ENCODE data around the gene PRDM11.

PRDM11 gene

GRCh38 chr11:45209000-45209879 is 62.8 kb downstream of the PRDM11 start:
- no peak overlapping the region for H2BK5ac ChIP-seq (ENCODE audit: low read depth, low read length, poor library complexity, severe bottlenecking)
- H3K27me3 ChIP-seq (ENCODE audit: control insufficient read depth in 1 of 2, insufficient read depth in 1 of 2, low read length in 2 of 2), result no peaks in the 10 kb centered on the region
- peak overlapping the region; percentile 91 for H4K91ac ChIP-seq (ENCODE audit: low read length)
- H2AFZ ChIP-seq (ENCODE audit: low read depth, low read length), result no peak overlapping the region
- no peak overlapping the region for H3K27ac ChIP-seq (ENCODE audit: low read length, poor library complexity, severe bottlenecking)
- peaks cover 13% of the 10 kb centered on the region for H3K4me1 ChIP-seq (ENCODE audit: control insufficient read depth, insufficient read depth, low read depth, low read length)
- H2AK5ac ChIP-seq (ENCODE audit: low read length, severe bottlenecking), result no peak overlapping the region
- peak overlapping the region; percentile 38 for H3K9ac ChIP-seq (ENCODE audit: low read length)
- no peak for DNase-seq
- H2BK12ac ChIP-seq (ENCODE audit: low read length in 2 of 2), result peak overlapping the region; percentile 83 to 97
- peak overlapping the region in 1 of 2 experiments; percentile 81 for H3K23ac ChIP-seq (ENCODE audit: low read length in 2 of 2)
- peak overlapping the region; percentile 60 to 86 for H3K4ac ChIP-seq (ENCODE audit: low read depth in 1 of 2, low read length in 2 of 2)
- 81% methylated on average over 35 of the region's 35 CpGs for WGBS
- H2BK120ac ChIP-seq (ENCODE audit: low read depth, low read length), result peak overlapping the region; percentile 93
- peak overlapping the region; percentile 94 for H4K8ac ChIP-seq (ENCODE audit: low read length)
- H3K4me3 ChIP-seq (ENCODE audit: insufficient read depth in 1 of 2, low read depth in 1 of 2, low read length in 2 of 2), result peak overlapping the region in 1 of 2 experiments; percentile 32
- peak overlapping the region; percentile 87 to 90 for H3K18ac ChIP-seq (ENCODE audit: low read depth in 1 of 2, low read length in 2 of 2)
- H3K79me1 ChIP-seq (replicated peaks; ENCODE audit: low read length, poor library complexity, severe bottlenecking), result peaks cover 6% of the 10 kb centered on the region
- peak overlapping the region; percentile 87 for H2BK15ac ChIP-seq (ENCODE audit: low read depth, poor library complexity, severe bottlenecking)
- H3K14ac ChIP-seq (ENCODE audit: low read length in 2 of 2), result peak overlapping the region in 1 of 2 experiments; percentile 56
- H3K4me2 ChIP-seq (ENCODE audit: low read length, poor library complexity, severe bottlenecking), result no peak overlapping the region
- H3K36me3 ChIP-seq (ENCODE audit: control insufficient read depth in 1 of 2, insufficient read depth in 2 of 2, low read depth in 1 of 2, low read length in 2 of 2), result peaks cover 0 to 55% of the 10 kb centered on the region in 2 experiments
- H3K9me3 ChIP-seq (ENCODE audit: control insufficient read depth, low read length), result no peaks in the 10 kb centered on the region

GRCh38 chr11:45209891-45210699 is 63.7 kb downstream of the PRDM11 start:
- Histone ChIP-seq H4K8ac (ENCODE audit: low read length) (peak overlapping the region; percentile 94), H2BK15ac (ENCODE audit: low read depth, poor library complexity, severe bottlenecking) (peak overlapping the region; percentile 91), H3K9me3 (ENCODE audit: control insufficient read depth, low read length) (no peaks in the 10 kb centered on the region), H3K27me3 (ENCODE audit: control insufficient read depth in 1 of 2, insufficient read depth in 1 of 2, low read length in 2 of 2) (no peaks in the 10 kb centered on the region), H2BK120ac (ENCODE audit: low read depth, low read length) (peak overlapping the region; percentile 93), H2BK5ac (ENCODE audit: low read depth, low read length, poor library complexity, severe bottlenecking) (no peak overlapping the region), H3K4me1 (ENCODE audit: control insufficient read depth, insufficient read depth, low read depth, low read length) (peaks cover 13% of the 10 kb centered on the region), H2AFZ (ENCODE audit: low read depth, low read length) (peak overlapping the region; percentile 54), H2AK5ac (ENCODE audit: low read length, severe bottlenecking) (no peak overlapping the region), H3K4me2 (ENCODE audit: low read length, poor library complexity, severe bottlenecking) (peak overlapping the region; percentile 2), H3K14ac (ENCODE audit: low read length in 2 of 2) (no peak overlapping the region), H3K18ac (ENCODE audit: low read depth in 1 of 2, low read length in 2 of 2) (peak overlapping the region; percentile 87 to 93), H3K79me1 (replicated peaks; ENCODE audit: low read length, poor library complexity, severe bottlenecking) (peaks cover 4% of the 10 kb centered on the region), H2BK12ac (ENCODE audit: low read length in 2 of 2) (peak overlapping the region; percentile 81), H3K4ac (ENCODE audit: low read depth in 1 of 2, low read length in 2 of 2) (peak overlapping the region; percentile 79 to 94), H4K91ac (ENCODE audit: low read length) (peak overlapping the region; percentile 98), H3K27ac (ENCODE audit: low read length, poor library complexity, severe bottlenecking) (no peak overlapping the region), H3K23ac (ENCODE audit: low read length in 2 of 2) (no peak overlapping the region), H3K9ac (ENCODE audit: low read length) (peak overlapping the region; percentile 38), H3K4me3 (ENCODE audit: insufficient read depth in 1 of 2, low read depth in 1 of 2, low read length in 2 of 2) (peak overlapping the region in 1 of 2 experiments; percentile 32), H3K36me3 (ENCODE audit: control insufficient read depth in 1 of 2, insufficient read depth in 2 of 2, low read depth in 1 of 2, low read length in 2 of 2) (peaks cover 0 to 47% of the 10 kb centered on the region in 2 experiments)
- WGBS, result 7% methylated on average over 23 of the region's 29 CpGs
- peak; percentile 79 for DNase-seq

- WGBS, result 89% methylated on average over 7 of the region's 9 CpGs
- no peaks in the 10 kb centered on the region for H3K27me3 ChIP-seq (ENCODE audit: control insufficient read depth in 1 of 2, insufficient read depth in 1 of 2, low read length in 2 of 2)
These were observed 64.4 kb downstream of the PRDM11 start for GRCh38 chr11:45210846-45211245.

More at GRCh38 chr11:45210846-45211245, 64.4 kb downstream of the PRDM11 start:
- Histone ChIP-seq H3K4me3 (ENCODE audit: insufficient read depth in 1 of 2, low read depth in 1 of 2, low read length in 2 of 2) (no peak overlapping the region), H3K14ac (ENCODE audit: low read length in 2 of 2) (peak overlapping the region in 1 of 2 experiments; percentile 78), H2BK120ac (ENCODE audit: low read depth, low read length) (no peak overlapping the region), H3K4me2 (ENCODE audit: low read length, poor library complexity, severe bottlenecking) (no peak overlapping the region), H3K36me3 (ENCODE audit: control insufficient read depth in 1 of 2, insufficient read depth in 2 of 2, low read depth in 1 of 2, low read length in 2 of 2) (peaks cover 0 to 40% of the 10 kb centered on the region in 2 experiments), H2BK5ac (ENCODE audit: low read depth, low read length, poor library complexity, severe bottlenecking) (no peak overlapping the region), H4K91ac (ENCODE audit: low read length) (peak overlapping the region; percentile 86), H2BK12ac (ENCODE audit: low read length in 2 of 2) (peak overlapping the region; percentile 65 to 95), H3K23ac (ENCODE audit: low read length in 2 of 2) (no peak overlapping the region), H3K9ac (ENCODE audit: low read length) (no peak overlapping the region), H3K9me3 (ENCODE audit: control insufficient read depth, low read length) (no peaks in the 10 kb centered on the region), H3K4me1 (ENCODE audit: control insufficient read depth, insufficient read depth, low read depth, low read length) (peaks cover 13% of the 10 kb centered on the region), H2AK5ac (ENCODE audit: low read length, severe bottlenecking) (no peak overlapping the region), H3K18ac (ENCODE audit: low read depth in 1 of 2, low read length in 2 of 2) (peak overlapping the region; percentile 87 to 93), H3K27ac (ENCODE audit: low read length, poor library complexity, severe bottlenecking) (no peak overlapping the region), H3K79me1 (replicated peaks; ENCODE audit: low read length, poor library complexity, severe bottlenecking) (peaks cover 4% of the 10 kb centered on the region), H4K8ac (ENCODE audit: low read length) (peak overlapping the region; percentile 70), H2BK15ac (ENCODE audit: low read depth, poor library complexity, severe bottlenecking) (peak overlapping the region; percentile 66), H3K4ac (ENCODE audit: low read depth in 1 of 2, low read length in 2 of 2) (peak overlapping the region; percentile 79 to 94), H2AFZ (ENCODE audit: low read depth, low read length) (no peak overlapping the region)
- DNase-seq, result no peak
